ENCODE measurements around the gene TAF13.
A peak's percentile ranks its signal among the peaks of the same experiment; 100 is the strongest.

TAF13 gene

GRCh38 chr1:109075531-109076490 is at the start of gene TAF13:
TSS of gene TAF13 (minus strand) at chr1:109076003. CDS start at chr1:109075947, 56 bp downstream.
- Mint-ChIP-seq H3K36me3 (ENCODE audit: low read depth) (peaks cover 10% of the 10 kb centered on the region), H3K27ac (peak within 1 kb of the TSS; percentile 94), H3K9me3 (no peaks in the 10 kb centered on the region), H3K4me3 (peak within 1 kb of the TSS; percentile 99), H3K27me3 (ENCODE audit: low read depth) (no peaks in the 10 kb centered on the region), H3K4me1 (ENCODE audit: low read depth) (peaks cover 9% of the 10 kb centered on the region)
- DNase-seq (ENCODE audit: low spot score), result peak; percentile 91

DNA sequence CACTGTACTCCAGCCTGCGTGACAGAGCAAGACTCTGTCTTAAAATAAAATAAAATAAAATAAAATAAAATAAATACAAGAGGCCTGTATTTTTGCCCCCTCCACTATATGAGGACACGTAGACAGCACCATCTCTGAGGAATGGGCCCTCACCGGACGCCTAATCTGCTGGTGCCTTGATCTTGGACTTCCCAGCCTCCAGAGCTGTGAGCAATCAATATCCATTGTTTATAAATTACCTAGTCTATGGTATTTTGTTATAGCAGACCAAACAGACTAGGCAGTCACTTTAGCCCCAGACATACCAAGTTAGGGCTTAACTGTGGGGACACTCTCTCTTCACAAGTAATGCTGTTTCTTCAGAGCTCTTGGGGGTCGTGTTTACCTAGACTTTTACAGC is 44.6 kb upstream of the TAF13 start:
- no peak for DNase-seq (ENCODE audit: low spot score)
- H3K4me3 Mint-ChIP-seq, result no peak overlapping the region
- H3K9me3 Mint-ChIP-seq, result no peaks in the 10 kb centered on the region
- H3K36me3 Mint-ChIP-seq (ENCODE audit: low read depth), result no peaks in the 10 kb centered on the region
- H3K27me3 Mint-ChIP-seq (ENCODE audit: low read depth), result no peaks in the 10 kb centered on the region
- H3K27ac Mint-ChIP-seq, result no peak overlapping the region
- peaks cover 10% of the 10 kb centered on the region for H3K4me1 Mint-ChIP-seq (ENCODE audit: low read depth)

DNA sequence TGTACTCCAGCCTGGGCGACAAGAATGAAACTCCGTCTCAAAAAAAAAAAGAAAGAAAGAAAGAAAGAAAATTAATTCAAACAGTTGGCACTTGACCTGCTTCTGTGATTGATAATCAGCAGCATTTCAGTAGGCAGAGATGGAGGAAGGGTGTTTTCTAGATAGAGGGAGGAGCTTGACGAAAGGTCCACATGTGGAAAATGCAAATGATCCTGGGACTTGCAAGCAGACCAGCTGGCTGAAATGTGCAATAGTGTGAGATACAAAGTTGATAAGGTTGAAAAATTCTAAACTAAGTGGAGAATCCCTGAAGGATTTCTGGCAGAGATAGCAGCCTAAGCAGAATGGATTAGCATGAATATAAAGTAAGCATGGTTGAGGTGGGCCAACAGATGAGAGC is 42.3 kb upstream of the TAF13 start:
- H3K4me1 Mint-ChIP-seq (ENCODE audit: low read depth), result peaks cover 24% of the 10 kb centered on the region
- no peaks in the 10 kb centered on the region for H3K36me3 Mint-ChIP-seq (ENCODE audit: low read depth)
- no peaks in the 10 kb centered on the region for H3K9me3 Mint-ChIP-seq
- H3K27me3 Mint-ChIP-seq (ENCODE audit: low read depth), result peaks cover 9% of the 10 kb centered on the region
- no peak for DNase-seq (ENCODE audit: low spot score)
- no peak overlapping the region for H3K27ac Mint-ChIP-seq
- no peak overlapping the region for H3K4me3 Mint-ChIP-seq

DNA sequence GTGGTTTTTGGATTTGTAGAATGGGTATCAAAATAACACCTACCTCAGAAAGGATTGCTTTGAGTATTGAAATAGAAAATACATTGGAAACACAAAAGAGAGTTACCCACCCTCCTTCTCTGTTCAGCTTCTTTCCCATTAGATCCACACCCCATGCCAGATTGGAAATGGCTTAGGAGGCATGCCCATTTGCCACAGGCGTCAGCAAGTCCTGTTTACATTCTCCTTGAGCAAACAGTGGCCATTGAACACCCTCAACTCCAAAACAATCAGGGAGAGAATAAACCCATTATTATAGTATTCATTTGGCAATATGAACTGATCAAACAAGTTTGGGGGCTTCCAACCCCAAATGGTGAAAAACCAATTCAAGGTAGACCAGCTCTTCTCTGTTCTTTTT is 40.5 kb upstream of the TAF13 start:
- Mint-ChIP-seq H3K4me1 (ENCODE audit: low read depth) (peaks cover 31% of the 10 kb centered on the region), H3K27me3 (ENCODE audit: low read depth) (peaks cover 20% of the 10 kb centered on the region), H3K36me3 (ENCODE audit: low read depth) (no peaks in the 10 kb centered on the region), H3K27ac (no peak overlapping the region), H3K4me3 (no peak overlapping the region), H3K9me3 (no peaks in the 10 kb centered on the region)
- DNase-seq (ENCODE audit: low spot score), result no peak

- Mint-ChIP-seq H3K4me1 (ENCODE audit: low read depth) (peaks cover 31% of the 10 kb centered on the region), H3K36me3 (ENCODE audit: low read depth) (no peaks in the 10 kb centered on the region), H3K27ac (no peak overlapping the region), H3K9me3 (no peaks in the 10 kb centered on the region), H3K27me3 (ENCODE audit: low read depth) (peaks cover 23% of the 10 kb centered on the region), H3K4me3 (no peak overlapping the region)
- peak; percentile 62 for DNase-seq (ENCODE audit: low spot score)
Measured at GRCh38 chr1:109115685-109116084, 39.9 kb upstream of the TAF13 start.

- no peak for DNase-seq (ENCODE audit: low spot score)
- H3K4me3 Mint-ChIP-seq, result peak overlapping the region; percentile 82
- H3K27me3 Mint-ChIP-seq (ENCODE audit: low read depth), result peaks cover 32% of the 10 kb centered on the region
- no peak overlapping the region for H3K27ac Mint-ChIP-seq
- peaks cover 31% of the 10 kb centered on the region for H3K4me1 Mint-ChIP-seq (ENCODE audit: low read depth)
- H3K36me3 Mint-ChIP-seq (ENCODE audit: low read depth), result no peaks in the 10 kb centered on the region
- no peaks in the 10 kb centered on the region for H3K9me3 Mint-ChIP-seq
Measured at GRCh38 chr1:109114342-109114674, 38.5 kb upstream of the TAF13 start.

DNA sequence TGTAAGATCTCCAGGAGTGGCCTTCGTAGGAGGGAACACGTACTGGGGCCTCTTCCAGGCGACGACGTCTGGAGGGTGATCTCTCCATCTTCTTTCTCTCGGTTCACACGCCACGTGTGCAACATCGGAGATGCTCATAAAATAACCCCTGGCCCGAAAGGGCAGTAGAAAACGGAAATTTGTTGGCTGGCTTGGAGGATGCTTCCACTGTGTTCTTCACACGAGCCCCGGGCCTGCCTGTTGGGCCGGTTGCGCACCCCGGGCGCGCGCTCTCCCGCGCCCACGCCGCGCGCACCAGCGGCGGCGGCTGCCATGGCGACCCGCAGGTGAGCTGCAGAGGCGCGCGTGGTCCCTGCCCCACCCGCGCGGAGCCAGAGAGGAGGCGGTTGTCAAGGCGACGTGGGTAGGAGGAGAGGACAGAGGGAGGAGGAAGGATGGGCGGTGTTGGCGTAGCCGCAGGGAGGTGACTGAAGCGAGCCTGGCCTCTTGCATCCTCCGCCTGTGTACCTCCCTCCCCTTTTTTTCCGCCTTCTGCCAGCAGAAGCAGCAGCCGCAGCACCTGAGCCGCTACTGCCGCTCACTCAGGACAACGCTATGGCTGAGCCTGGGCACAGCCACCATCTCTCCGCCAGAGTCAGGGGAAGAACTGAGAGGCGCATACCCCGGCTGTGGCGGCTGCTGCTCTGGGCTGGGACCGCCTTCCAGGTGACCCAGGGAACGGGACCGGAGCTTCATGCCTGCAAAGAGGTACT is 38.0 kb upstream of the TAF13 start, which contains the start of gene ELAPOR1:
ELAPOR1 (plus strand) TSS at position 526 of the 752 bp plus-strand sequence; CDS start at position 595, 69 bp downstream.
- Mint-ChIP-seq H3K27me3 (ENCODE audit: low read depth) (peaks cover 32% of the 10 kb centered on the region), H3K4me3 (peak within 1 kb of the TSS; percentile 85)

GRCh38 chr1:109112652-109113285 is 37.0 kb upstream of the TAF13 start:
- DNase-seq (ENCODE audit: low spot score), result peak; percentile 80
- Mint-ChIP-seq H3K4me3 (peak overlapping the region; percentile 85), H3K27me3 (ENCODE audit: low read depth) (peaks cover 36% of the 10 kb centered on the region), H3K27ac (peak overlapping the region; percentile 58), H3K9me3 (no peaks in the 10 kb centered on the region), H3K4me1 (ENCODE audit: low read depth) (peaks cover 31% of the 10 kb centered on the region), H3K36me3 (ENCODE audit: low read depth) (no peaks in the 10 kb centered on the region)

More for the DNA sequence above, 38.0 kb upstream of the TAF13 start, which contains the start of gene ELAPOR1:
- peak within 1 kb of the TSS; percentile 58 for H3K27ac Mint-ChIP-seq
- peak; percentile 80 for DNase-seq (ENCODE audit: low spot score)
- H3K9me3 Mint-ChIP-seq, result no peaks in the 10 kb centered on the region
- no peaks in the 10 kb centered on the region for H3K36me3 Mint-ChIP-seq (ENCODE audit: low read depth)
- peaks cover 31% of the 10 kb centered on the region for H3K4me1 Mint-ChIP-seq (ENCODE audit: low read depth)

DNA sequence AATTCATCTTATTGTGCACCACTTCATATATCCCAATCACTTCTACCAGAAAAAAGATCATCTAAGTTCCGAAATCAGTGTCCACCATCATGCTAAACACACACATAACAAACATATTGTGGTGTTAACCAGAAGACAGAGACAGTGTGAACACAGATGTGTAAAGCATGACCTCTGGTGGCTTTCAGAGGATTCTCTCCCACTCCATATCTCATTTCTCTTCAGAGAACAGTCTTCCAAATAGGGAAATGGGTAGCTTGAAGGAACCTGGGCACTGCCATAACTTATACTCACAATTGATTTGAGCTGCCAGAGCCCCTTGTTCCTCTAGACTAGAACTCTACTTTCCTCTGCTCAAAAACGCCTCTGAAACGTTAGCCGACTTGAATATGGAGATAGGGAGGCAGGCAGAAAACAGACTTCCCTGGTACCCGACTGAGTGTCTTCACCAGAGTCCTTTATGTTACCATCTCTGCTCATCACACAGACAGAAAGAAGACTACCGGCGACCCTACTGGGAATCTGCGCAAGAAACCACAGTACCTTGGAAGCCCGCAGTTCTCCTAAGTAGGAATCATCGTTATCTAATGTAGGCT is 36.4 kb upstream of the TAF13 start:
- Mint-ChIP-seq H3K27ac (peak overlapping the region; percentile 58), H3K36me3 (ENCODE audit: low read depth) (no peaks in the 10 kb centered on the region), H3K4me3 (peak overlapping the region; percentile 85), H3K27me3 (ENCODE audit: low read depth) (peaks cover 36% of the 10 kb centered on the region), H3K4me1 (ENCODE audit: low read depth) (peaks cover 31% of the 10 kb centered on the region), H3K9me3 (no peaks in the 10 kb centered on the region)
- DNase-seq (ENCODE audit: low spot score), result no peak

GRCh38 chr1:109111386-109112055 is 35.7 kb upstream of the TAF13 start:
- no peak for DNase-seq (ENCODE audit: low spot score)
- H3K36me3 Mint-ChIP-seq (ENCODE audit: low read depth), result no peaks in the 10 kb centered on the region
- H3K27me3 Mint-ChIP-seq (ENCODE audit: low read depth), result peaks cover 36% of the 10 kb centered on the region
- H3K27ac Mint-ChIP-seq, result no peak overlapping the region
- H3K9me3 Mint-ChIP-seq, result no peaks in the 10 kb centered on the region
- H3K4me3 Mint-ChIP-seq, result no peak overlapping the region
- H3K4me1 Mint-ChIP-seq (ENCODE audit: low read depth), result peaks cover 33% of the 10 kb centered on the region

DNA sequence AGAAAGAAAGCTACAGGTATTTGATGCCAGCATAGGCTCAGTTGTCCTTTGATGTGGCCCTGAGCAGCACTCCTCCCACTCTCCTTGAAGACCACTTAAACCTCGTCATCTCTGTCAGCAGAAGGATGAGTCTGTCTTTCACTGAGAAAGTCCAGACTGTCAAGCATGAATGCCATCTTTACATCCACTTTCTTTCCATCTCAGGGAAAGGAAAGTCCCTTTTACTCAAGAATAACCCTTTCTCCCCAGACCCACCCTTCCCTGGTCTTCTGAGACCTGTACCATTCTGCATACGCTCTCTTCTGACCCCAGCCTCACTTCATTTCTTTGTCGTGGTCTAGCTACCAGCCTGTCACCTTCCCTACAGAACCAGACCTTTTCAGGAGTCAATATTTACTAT is 34.1 kb upstream of the TAF13 start:
- no peak overlapping the region for H3K4me3 Mint-ChIP-seq
- H3K27me3 Mint-ChIP-seq (ENCODE audit: low read depth), result peaks cover 36% of the 10 kb centered on the region
- no peaks in the 10 kb centered on the region for H3K36me3 Mint-ChIP-seq (ENCODE audit: low read depth)
- no peak overlapping the region for H3K27ac Mint-ChIP-seq
- peaks cover 22% of the 10 kb centered on the region for H3K4me1 Mint-ChIP-seq (ENCODE audit: low read depth)
- no peaks in the 10 kb centered on the region for H3K9me3 Mint-ChIP-seq
- no peak for DNase-seq (ENCODE audit: low spot score)

DNA sequence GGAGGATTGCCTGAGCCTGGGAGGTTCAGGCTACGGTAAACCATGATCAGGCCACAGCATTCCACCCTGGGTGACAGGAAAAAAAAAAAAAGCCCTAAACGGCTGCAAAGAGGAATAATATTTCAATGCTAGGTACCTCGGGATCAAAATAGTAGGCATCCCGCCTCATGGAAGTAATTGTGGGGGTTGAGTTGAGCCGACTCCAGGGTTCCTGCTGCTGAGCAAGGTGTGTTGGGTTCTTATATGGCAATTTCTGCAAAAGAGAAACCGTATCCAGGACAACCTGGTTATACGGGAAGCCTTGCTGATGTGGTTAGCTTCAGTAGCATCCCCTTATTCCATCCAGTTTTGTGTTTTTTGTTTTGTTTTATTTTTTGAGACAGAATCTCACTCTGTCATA is 32.0 kb upstream of the TAF13 start:
- no peak for DNase-seq (ENCODE audit: low spot score)
- Mint-ChIP-seq H3K4me3 (no peak overlapping the region), H3K4me1 (ENCODE audit: low read depth) (peaks cover 7% of the 10 kb centered on the region), H3K36me3 (ENCODE audit: low read depth) (peaks cover 6% of the 10 kb centered on the region), H3K9me3 (no peaks in the 10 kb centered on the region), H3K27ac (no peak overlapping the region), H3K27me3 (ENCODE audit: low read depth) (peaks cover 24% of the 10 kb centered on the region)

GRCh38 chr1:109105881-109106280 is 30.1 kb upstream of the TAF13 start:
- no peak for DNase-seq (ENCODE audit: low spot score)
- Mint-ChIP-seq H3K4me3 (no peak overlapping the region), H3K4me1 (ENCODE audit: low read depth) (peaks cover 5% of the 10 kb centered on the region), H3K9me3 (no peaks in the 10 kb centered on the region), H3K27ac (no peak overlapping the region), H3K27me3 (ENCODE audit: low read depth) (peaks cover 16% of the 10 kb centered on the region), H3K36me3 (ENCODE audit: low read depth) (peaks cover 10% of the 10 kb centered on the region)

All from T-helper 2 cell treated with Interferon-gamma antibody and Interleukin-4, amounts not matched to agents 5 μg/mL and 100 μg/mL, for 36 hours (primary cell).